Measurements from ENCODE around the gene LYL1. TPM values are rescaled to one million over a fixed set of nuclear protein-coding genes. Genes with fewer than 3 reads are reported as not detected.
A peak's percentile ranks its signal among the peaks of the same experiment; 100 is the strongest.

Gene LYL1
- total RNA-seq, 1 donor from 2014 or later, result 9.4 TPM

GRCh38 chr19:13133241-13133870 lies 30.7 kb upstream of the LYL1 start:
- DNase-seq (ENCODE audit: missing footprints) (no peak), ATAC-seq (no peak)
- intact Hi-C loops (cut with DNase I), result no loop called here

GRCh38 chr19:13132471-13133180 lies 30.0 kb upstream of the LYL1 start:
- DNase-seq (ENCODE audit: missing footprints) (no peak), ATAC-seq (no peak)
- intact Hi-C loops (cut with DNase I), result no loop called here

- DNase-seq (ENCODE audit: missing footprints) (no peak), ATAC-seq (no peak)
- intact Hi-C loops (cut with DNase I), result no loop called here
These were observed 28.3 kb upstream of the LYL1 start for GRCh38 chr19:13130886-13131490.

- intact Hi-C loops (cut with DNase I), result loop anchor here (10.0 kb wide), 1 partner anchor 305 kb away; no protein-coding TSS in a partner anchor
- no peak for ATAC-seq
- DNase-seq (ENCODE audit: missing footprints), result no peak
These were observed 26.7 kb upstream of the LYL1 start for GRCh38 chr19:13129384-13129783.

- ATAC-seq (peak; percentile 37), DNase-seq (ENCODE audit: missing footprints) (no peak)
- intact Hi-C loops (cut with DNase I), result loop anchor here (10.0 kb wide), 1 partner anchor 306 kb away; no protein-coding TSS in a partner anchor
These were observed 25.9 kb upstream of the LYL1 start for GRCh38 chr19:13128583-13128982.

- intact Hi-C loops (cut with DNase I), result loop anchor here (10.0 kb wide), 1 partner anchor 307 kb away; no protein-coding TSS in a partner anchor
- ATAC-seq, result no peak
These were observed 25.3 kb upstream of the LYL1 start for GRCh38 chr19:13127811-13128575.

GRCh38 chr19:13127051-13127450 lies 24.4 kb upstream of the LYL1 start:
- intact Hi-C loops (cut with DNase I), result loop anchor here (10.0 kb wide), 1 partner anchor 308 kb away; no protein-coding TSS in a partner anchor
- no peak for ATAC-seq
- DNase-seq (ENCODE audit: missing footprints), result no peak

More at GRCh38 chr19:13127811-13128575, 25.3 kb upstream of the LYL1 start:
- no peak for DNase-seq (ENCODE audit: missing footprints)

- ATAC-seq, result no peak
- intact Hi-C loops (cut with DNase I), result loop anchor here (10.0 kb wide), 1 partner anchor 312 kb away; no protein-coding TSS in a partner anchor
- no peak for DNase-seq (ENCODE audit: missing footprints)
These were observed 20.6 kb upstream of the LYL1 start for GRCh38 chr19:13122980-13123957.

GRCh38 chr19:13122275-13122878 lies 19.7 kb upstream of the LYL1 start:
- ATAC-seq (no peak), DNase-seq (ENCODE audit: missing footprints) (no peak)
- intact Hi-C loops (cut with DNase I), result loop anchor here (10.0 kb wide), 1 partner anchor 312 kb away; no protein-coding TSS in a partner anchor

GRCh38 chr19:13121551-13122274 lies 19.1 kb upstream of the LYL1 start:
- ATAC-seq, result no peak
- no peak for DNase-seq (ENCODE audit: missing footprints)
- intact Hi-C loops (cut with DNase I), result loop anchor here (10.0 kb wide), 1 partner anchor 313 kb away; no protein-coding TSS in a partner anchor

- DNase-seq (ENCODE audit: missing footprints) (no peak), ATAC-seq (no peak)
- intact Hi-C loops (cut with DNase I), result loop anchor here (10.0 kb wide), 1 partner anchor 314 kb away; no protein-coding TSS in a partner anchor
These were observed 18.2 kb upstream of the LYL1 start for GRCh38 chr19:13120817-13121216.

GRCh38 chr19:13120031-13120430 lies 17.4 kb upstream of the LYL1 start:
- no peak for ATAC-seq
- no peak for DNase-seq (ENCODE audit: missing footprints)
- intact Hi-C loops (cut with DNase I), result loop anchor here (10.0 kb wide), 1 partner anchor 315 kb away; no protein-coding TSS in a partner anchor

- no peak for DNase-seq (ENCODE audit: missing footprints)
- intact Hi-C loops (cut with DNase I), result loop anchor here (10.0 kb wide), 1 partner anchor 315 kb away; no protein-coding TSS in a partner anchor
- ATAC-seq, result no peak
These were observed 17.0 kb upstream of the LYL1 start for GRCh38 chr19:13119627-13120026.

GRCh38 chr19:13118424-13119193 lies 16.0 kb upstream of the LYL1 start:
- DNase-seq (ENCODE audit: missing footprints) (no peak), ATAC-seq (no peak)
- intact Hi-C loops (cut with DNase I), result no loop called here

GRCh38 chr19:13117772-13118423 lies 15.2 kb upstream of the LYL1 start, which contains the start of gene NACC1:
Gene NACC1 (plus strand): TSS chr19:13118264. CDS start chr19:13135208, 16,944 bp downstream.
- intact Hi-C loops (cut with DNase I), result loop anchor here (2.0 kb wide), 2 partner anchors 15 to 33 kb away; partner anchors contain the start of genes IER2, LYL1 and STX10
- DNase-seq (ENCODE audit: missing footprints) (peak; percentile 95), ATAC-seq (peak; percentile 95)
